ENCODE data around the gene PNMA8B.
A peak's percentile ranks its signal among the peaks of the same experiment; 100 is the strongest.

The PNMA8B gene

GRCh38 chr19:46521241-46521868, 25.7 kb upstream of the PNMA8B start:
- FAIRE-seq = no peak
- TF ChIP-seq, protein P1, sequence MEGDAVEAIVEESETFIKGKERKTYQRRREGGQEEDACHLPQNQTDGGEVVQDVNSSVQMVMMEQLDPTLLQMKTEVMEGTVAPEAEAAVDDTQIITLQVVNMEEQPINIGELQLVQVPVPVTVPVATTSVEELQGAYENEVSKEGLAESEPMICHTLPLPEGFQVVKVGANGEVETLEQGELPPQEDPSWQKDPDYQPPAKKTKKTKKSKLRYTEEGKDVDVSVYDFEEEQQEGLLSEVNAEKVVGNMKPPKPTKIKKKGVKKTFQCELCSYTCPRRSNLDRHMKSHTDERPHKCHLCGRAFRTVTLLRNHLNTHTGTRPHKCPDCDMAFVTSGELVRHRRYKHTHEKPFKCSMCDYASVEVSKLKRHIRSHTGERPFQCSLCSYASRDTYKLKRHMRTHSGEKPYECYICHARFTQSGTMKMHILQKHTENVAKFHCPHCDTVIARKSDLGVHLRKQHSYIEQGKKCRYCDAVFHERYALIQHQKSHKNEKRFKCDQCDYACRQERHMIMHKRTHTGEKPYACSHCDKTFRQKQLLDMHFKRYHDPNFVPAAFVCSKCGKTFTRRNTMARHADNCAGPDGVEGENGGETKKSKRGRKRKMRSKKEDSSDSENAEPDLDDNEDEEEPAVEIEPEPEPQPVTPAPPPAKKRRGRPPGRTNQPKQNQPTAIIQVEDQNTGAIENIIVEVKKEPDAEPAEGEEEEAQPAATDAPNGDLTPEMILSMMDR (IDR thresholded peaks at IDR 0.05; ENCODE audit: insufficient read depth, missing control alignments) = no peak
- no peak for DNase-seq (ENCODE audit: insufficient read length, low spot score)

DNA sequence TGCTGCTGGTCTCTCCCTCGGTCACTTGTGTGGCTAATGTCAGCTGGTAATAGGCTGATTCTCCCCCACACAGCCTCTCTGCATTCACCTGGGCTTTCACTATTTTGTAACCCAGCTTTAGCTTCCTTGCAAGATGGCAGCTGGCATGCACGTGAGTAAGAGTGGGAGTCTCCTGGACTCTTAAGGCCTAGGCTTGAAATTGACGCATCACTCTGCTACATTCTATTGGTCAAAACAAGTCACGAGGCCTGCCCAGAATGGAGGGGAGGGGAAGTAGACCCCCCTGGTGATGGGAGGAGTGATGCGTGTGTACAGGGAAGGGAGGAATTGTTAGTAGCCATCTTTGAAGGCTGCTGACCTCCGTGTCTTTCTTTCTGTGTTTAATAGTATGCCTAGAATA, 24.9 kb upstream of the PNMA8B start:
- DNase-seq (ENCODE audit: insufficient read length, low spot score) = no peak
- FAIRE-seq = no peak
- TF ChIP-seq, protein P1 (IDR thresholded peaks at IDR 0.05; ENCODE audit: insufficient read depth, missing control alignments) = no peak

- TF ChIP-seq, protein P1 (IDR thresholded peaks at IDR 0.05; ENCODE audit: insufficient read depth, missing control alignments) = no peak
- FAIRE-seq (no peak), DNase-seq (ENCODE audit: insufficient read length, low spot score) (no peak)
Observed at GRCh38 chr19:46517471-46517870, 21.8 kb upstream of the PNMA8B start.

DNA sequence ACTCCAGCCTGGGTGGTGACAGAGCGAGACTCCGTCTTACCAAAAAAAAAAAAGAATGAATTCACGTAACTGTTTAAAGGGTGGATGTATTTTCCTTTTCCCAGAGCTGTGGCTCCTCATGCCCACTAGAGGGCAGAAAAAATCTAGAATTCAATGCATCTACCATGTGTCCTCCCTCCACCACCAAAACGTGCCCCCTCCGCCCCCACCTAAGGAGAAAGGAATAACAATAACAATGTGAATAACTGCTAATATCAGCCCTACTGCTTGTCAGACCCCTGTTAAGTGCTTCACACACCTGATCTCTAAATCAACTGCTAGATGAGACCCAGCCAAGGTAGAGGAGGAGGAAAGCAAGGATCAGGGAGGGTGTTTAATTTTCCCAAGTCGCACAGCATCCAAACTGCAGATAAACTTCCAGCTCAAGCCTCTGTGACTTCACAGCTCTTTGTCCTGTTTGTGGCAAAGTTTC, 20.2 kb upstream of the PNMA8B start:
- FAIRE-seq (no peak), DNase-seq (ENCODE audit: insufficient read length, low spot score) (no peak)
- TF ChIP-seq, protein P1 (IDR thresholded peaks at IDR 0.05; ENCODE audit: insufficient read depth, missing control alignments) = peak; percentile 54

DNA sequence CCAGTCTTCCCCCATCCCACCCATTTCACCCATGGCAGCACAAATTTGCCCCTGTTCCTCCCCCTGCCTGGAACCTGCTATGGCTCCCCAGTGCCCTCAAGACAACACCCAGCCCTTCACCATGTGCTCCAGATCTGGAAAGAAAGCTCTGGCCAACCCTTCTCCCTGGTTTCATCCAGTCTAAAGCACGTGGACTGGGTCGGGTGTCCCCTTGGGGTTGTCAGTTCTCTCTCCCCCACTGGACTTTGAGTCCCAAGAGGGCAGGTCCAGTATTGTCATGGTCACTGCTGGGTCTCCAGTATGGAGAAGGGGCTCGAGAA, 19.6 kb upstream of the PNMA8B start:
- FAIRE-seq (no peak), DNase-seq (ENCODE audit: insufficient read length, low spot score) (no peak)
- TF ChIP-seq, protein P1 (IDR thresholded peaks at IDR 0.05; ENCODE audit: insufficient read depth, missing control alignments) = no peak

DNA sequence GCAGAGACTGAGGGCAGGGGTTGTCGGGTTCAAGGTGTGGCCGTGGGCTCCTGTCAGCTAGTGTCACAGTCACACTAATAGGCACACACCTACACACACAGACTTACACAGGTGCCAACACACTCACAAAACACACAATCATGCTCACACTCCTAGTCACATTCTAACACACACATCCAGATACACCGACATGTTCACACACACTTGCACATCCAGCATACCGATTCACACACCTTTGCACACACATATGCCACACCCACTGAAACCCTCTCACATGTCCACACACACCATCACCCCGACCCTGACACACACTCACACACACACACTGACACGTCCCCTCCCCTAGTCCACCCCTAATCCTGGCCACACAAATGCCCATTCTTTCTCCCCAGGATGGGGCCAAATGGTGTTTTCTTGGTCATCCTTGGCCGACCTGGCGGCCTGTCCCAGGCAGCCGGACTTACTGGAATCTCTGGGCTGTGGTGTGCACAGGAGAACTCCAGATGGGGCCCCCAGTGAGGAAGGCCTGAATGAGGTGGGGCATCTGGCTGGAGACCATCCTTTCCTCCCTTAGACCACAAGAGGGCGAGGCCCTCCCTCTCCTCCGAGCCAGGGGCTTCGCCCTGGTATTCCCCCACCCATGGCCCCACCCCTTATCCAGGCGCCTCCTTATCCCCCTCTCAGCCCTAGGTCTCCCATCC, 19.1 kb upstream of the PNMA8B start:
- TF ChIP-seq, protein P1 (IDR thresholded peaks at IDR 0.05; ENCODE audit: insufficient read depth, missing control alignments) = no peak
- FAIRE-seq (no peak), DNase-seq (ENCODE audit: insufficient read length, low spot score) (no peak)
